ENCODE measurements around the gene FREM2.

DNA sequence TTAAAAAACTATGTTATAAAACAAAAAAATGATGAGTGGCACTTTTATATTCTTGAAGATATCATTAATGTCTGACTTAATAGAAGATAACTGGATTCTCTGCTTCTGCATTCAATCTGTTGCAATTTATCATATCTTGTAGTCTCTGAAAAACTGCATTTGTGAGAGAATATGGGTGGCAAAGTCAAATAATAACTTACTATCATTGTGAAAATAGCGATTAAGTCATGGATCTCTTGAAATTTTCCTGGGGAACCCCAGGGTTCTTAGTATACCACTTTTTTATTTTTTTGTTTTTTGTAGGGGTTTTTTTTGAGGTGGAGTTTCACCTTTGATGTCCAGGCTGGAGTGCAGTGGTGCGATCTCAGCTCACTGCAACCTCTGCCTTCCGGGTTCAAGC lies 176.7 kb downstream of the FREM2 start:
- TF ChIP-seq, protein P1, sequence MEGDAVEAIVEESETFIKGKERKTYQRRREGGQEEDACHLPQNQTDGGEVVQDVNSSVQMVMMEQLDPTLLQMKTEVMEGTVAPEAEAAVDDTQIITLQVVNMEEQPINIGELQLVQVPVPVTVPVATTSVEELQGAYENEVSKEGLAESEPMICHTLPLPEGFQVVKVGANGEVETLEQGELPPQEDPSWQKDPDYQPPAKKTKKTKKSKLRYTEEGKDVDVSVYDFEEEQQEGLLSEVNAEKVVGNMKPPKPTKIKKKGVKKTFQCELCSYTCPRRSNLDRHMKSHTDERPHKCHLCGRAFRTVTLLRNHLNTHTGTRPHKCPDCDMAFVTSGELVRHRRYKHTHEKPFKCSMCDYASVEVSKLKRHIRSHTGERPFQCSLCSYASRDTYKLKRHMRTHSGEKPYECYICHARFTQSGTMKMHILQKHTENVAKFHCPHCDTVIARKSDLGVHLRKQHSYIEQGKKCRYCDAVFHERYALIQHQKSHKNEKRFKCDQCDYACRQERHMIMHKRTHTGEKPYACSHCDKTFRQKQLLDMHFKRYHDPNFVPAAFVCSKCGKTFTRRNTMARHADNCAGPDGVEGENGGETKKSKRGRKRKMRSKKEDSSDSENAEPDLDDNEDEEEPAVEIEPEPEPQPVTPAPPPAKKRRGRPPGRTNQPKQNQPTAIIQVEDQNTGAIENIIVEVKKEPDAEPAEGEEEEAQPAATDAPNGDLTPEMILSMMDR (IDR thresholded peaks at IDR 0.05), result no peak
- no peak for TF ChIP-seq POLR2A (IDR thresholded peaks at IDR 0.05)

All from suprapubic skin (tissue), 3 donors.